Calu3 (cell line): ENCODE results near the gene DDX10. TPM values are rescaled to one million over a fixed set of nuclear protein-coding genes. Genes with fewer than 3 reads are reported as not detected.

Experiments
- BruUV-seq: library from RNA; stranded (reverse); fragments of 400-500 nt; replicated peaks from 2 replicates; lab custom pipeline; 2021; lab: Mats Ljungman, UMichigan
- CTCF ChIA-PET: fragments of 300-600 bp; sonication (Branson Sonifier 250); formaldehyde crosslinking; loops from one replicate; lab custom pipeline; 2022; ENCODE audit warnings: antibody characterized with exemption; lab: Charles Lee
- DNase-seq: peaks from one replicate; pipeline ENCODE4 v3.0.0; 2022
- H3K27ac Mint-ChIP-seq: one replicate; pipeline ENCODE4 v1.8.0; 2022; ENCODE audit warnings: mixed read lengths; ENCODE audit not compliant: unreplicated experiment
- H3K27me3 Mint-ChIP-seq: one replicate; pipeline ENCODE4 v1.8.0; 2022; ENCODE audit warnings: mixed read lengths; ENCODE audit not compliant: unreplicated experiment
- H3K36me3 Mint-ChIP-seq: one replicate; pipeline ENCODE4 v1.8.0; 2022; ENCODE audit warnings: mild to moderate bottlenecking, moderate library complexity, mixed read lengths; ENCODE audit not compliant: insufficient read depth, unreplicated experiment
- H3K4me1 Mint-ChIP-seq: one replicate; pipeline ENCODE4 v1.8.0; 2022; ENCODE audit warnings: mild to moderate bottlenecking, low read depth, mixed read lengths; ENCODE audit not compliant: unreplicated experiment
- H3K4me3 Mint-ChIP-seq: one replicate; pipeline ENCODE4 v1.8.0; 2022; ENCODE audit warnings: mild to moderate bottlenecking, low read depth, moderate library complexity, mixed read lengths; ENCODE audit not compliant: unreplicated experiment
- H3K9me3 Mint-ChIP-seq: one replicate; pipeline ENCODE4 v1.8.0; 2022; ENCODE audit warnings: low read depth, mixed read lengths; ENCODE audit not compliant: unreplicated experiment
- CTCF ChIP-seq: fragments of 200-600 bp; IDR thresholded peaks from one replicate; pipeline ENCODE4 v1.8.0; 2022; ENCODE audit warnings: antibody characterized with exemption; ENCODE audit not compliant: unreplicated experiment
- intact Hi-C: fragments of 100-400 bp; cut with micrococcal nuclease; formaldehyde crosslinking; loops from one replicate; pipeline ENCODE4 v1.10.0; 2022; ENCODE audit not compliant: unreplicated experiment
- total RNA-seq: library from RNA; stranded (reverse); gene quantifications from 2 replicates; pipeline ENCODE4 v1.2.3, GENCODE V29; 2022

DDX10 gene
- total RNA-seq, 1 experiment from 2014 or later: 31.2 TPM

DNA sequence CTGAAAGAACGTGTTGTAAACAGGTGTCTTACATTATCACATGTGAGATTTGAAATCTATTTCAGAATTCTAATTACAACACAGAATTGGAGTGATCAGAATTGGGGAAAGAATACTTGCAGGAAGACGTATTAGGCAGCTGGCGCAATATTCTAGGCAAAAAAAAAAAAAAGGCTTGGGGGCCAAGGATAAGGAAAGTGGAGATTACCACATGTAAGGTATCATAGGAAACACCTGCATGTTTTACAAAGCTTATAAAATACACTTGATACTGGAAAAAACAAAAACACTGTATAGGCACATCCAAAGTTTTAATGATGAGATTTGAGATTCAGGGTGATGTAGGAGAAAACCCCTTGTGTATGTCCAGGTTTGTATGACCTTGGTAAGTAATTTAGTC lies 245.1 kb downstream of the DDX10 start:
- H3K4me3 Mint-ChIP-seq: no peak overlapping the region
- TF ChIP-seq CTCF: no peak
- peaks cover 49% of the 10 kb centered on the region for H3K4me1 Mint-ChIP-seq
- H3K9me3 Mint-ChIP-seq: no peaks in the 10 kb centered on the region
- H3K27ac Mint-ChIP-seq: no peak overlapping the region
- CTCF ChIA-PET: no interaction called here
- intact Hi-C loops: no loop called here
- no peaks in the 10 kb centered on the region for H3K27me3 Mint-ChIP-seq
- H3K36me3 Mint-ChIP-seq: peaks cover 7% of the 10 kb centered on the region
- no peak for DNase-seq
- BruUV-seq: no TSS peak

GRCh38 chr11:108912581-108912980 lies 247.7 kb downstream of the DDX10 start:
- DNase-seq: no peak
- Mint-ChIP-seq H3K27ac (no peak overlapping the region), H3K27me3 (no peaks in the 10 kb centered on the region), H3K4me1 (peaks cover 32% of the 10 kb centered on the region), H3K36me3 (peaks cover 7% of the 10 kb centered on the region), H3K9me3 (no peaks in the 10 kb centered on the region), H3K4me3 (no peak overlapping the region)
- BruUV-seq: no TSS peak
- no peak for TF ChIP-seq CTCF
- CTCF ChIA-PET: no interaction called here
- intact Hi-C loops: no loop called here

- BruUV-seq: no TSS peak
- intact Hi-C loops: no loop called here
Measured at GRCh38 chr11:108913204-108913603, 248.3 kb downstream of the DDX10 start.

DNA sequence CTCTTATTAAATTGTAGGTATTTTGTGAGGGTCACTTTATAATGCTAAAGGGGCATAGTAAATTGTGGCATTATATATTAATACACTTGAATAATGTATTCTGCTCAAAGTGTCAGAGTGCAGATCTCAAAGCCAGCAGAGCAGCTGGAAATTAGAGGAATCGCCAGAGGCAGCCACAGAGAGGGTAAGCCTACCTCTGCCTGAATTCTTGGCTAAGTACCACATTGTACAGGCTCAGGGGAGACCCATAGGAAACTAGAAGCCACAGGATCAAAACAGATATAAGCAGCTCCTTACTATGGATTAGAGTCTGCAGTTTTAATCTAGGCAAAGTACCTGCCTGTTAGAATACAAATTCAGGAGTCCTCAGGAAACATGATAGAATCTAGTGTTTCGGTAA lies 249.3 kb downstream of the DDX10 start:
- Mint-ChIP-seq H3K4me3 (no peak overlapping the region), H3K4me1 (peaks cover 32% of the 10 kb centered on the region), H3K36me3 (peaks cover 7% of the 10 kb centered on the region), H3K27me3 (no peaks in the 10 kb centered on the region), H3K9me3 (no peaks in the 10 kb centered on the region), H3K27ac (no peak overlapping the region)
- intact Hi-C loops: no loop called here
- no peak for DNase-seq
- CTCF ChIA-PET: no interaction called here
- TF ChIP-seq CTCF: no peak
- BruUV-seq: no TSS peak

More at GRCh38 chr11:108913204-108913603, 248.3 kb downstream of the DDX10 start:
- no peak for DNase-seq
- Mint-ChIP-seq H3K36me3 (peaks cover 7% of the 10 kb centered on the region), H3K9me3 (no peaks in the 10 kb centered on the region), H3K4me1 (peaks cover 32% of the 10 kb centered on the region), H3K27me3 (no peaks in the 10 kb centered on the region), H3K4me3 (no peak overlapping the region), H3K27ac (no peak overlapping the region)
- CTCF ChIA-PET: interaction anchor here (0.6 kb wide), 1 partner anchor 190 kb away, joined by 4 read pairs; no protein-coding TSS in a partner anchor
- no peak for TF ChIP-seq CTCF
